H9 (cell line): Measurements from ENCODE around the gene FAM170B. TPM values are rescaled to one million over a fixed set of nuclear protein-coding genes. Genes with fewer than 3 reads are reported as not detected.

ENCODE experiments used
- DNase-seq: peaks from one replicate; pipeline ENCODE4 v3.0.0-alpha.2; 2017
- H2AFZ ChIP-seq: one replicate; pipeline ENCODE4 v1.6.1; 2013; ENCODE audit warnings: mild to moderate bottlenecking, low read length, control low read depth, moderate library complexity
- H2AK5ac ChIP-seq: 2 replicates; pipeline ENCODE4 v1.6.1; 2013; ENCODE audit warnings: low read length, control low read depth, mixed read lengths; ENCODE audit not compliant: insufficient read length
- H2BK120ac ChIP-seq: one replicate; pipeline ENCODE4 v1.6.1; 2013; ENCODE audit warnings: low read depth, mild to moderate bottlenecking, low read length, control low read depth, inconsistent platforms; ENCODE audit not compliant: poor library complexity, severe bottlenecking
- H2BK12ac ChIP-seq: 2 replicates; pipeline ENCODE4 v1.6.1; 2013; ENCODE audit warnings: low read length, control low read depth, mixed read lengths, low read depth; ENCODE audit not compliant: insufficient read length
- H2BK15ac ChIP-seq: 2 replicates; pipeline ENCODE4 v1.6.1; 2013; ENCODE audit warnings: low read depth, low read length, control low read depth
- H2BK20ac ChIP-seq: one replicate; pipeline ENCODE4 v1.6.1; 2013; ENCODE audit warnings: low read depth, mild to moderate bottlenecking, low read length, control low read depth, inconsistent platforms; ENCODE audit not compliant: poor library complexity, severe bottlenecking
- H2BK5ac ChIP-seq: 2 replicates; pipeline ENCODE4 v1.6.1; 2013; ENCODE audit warnings: low read length, control low read depth, mixed read lengths; ENCODE audit not compliant: insufficient read length
- H3K14ac ChIP-seq: 2 replicates; pipeline ENCODE4 v1.6.1; 2013; ENCODE audit warnings: low read length, control low read depth; ENCODE audit not compliant: insufficient read depth
- H3K18ac ChIP-seq: 2 replicates; pipeline ENCODE4 v1.6.1; 2013; ENCODE audit warnings: low read depth, mild to moderate bottlenecking, mixed read lengths, low read length, control low read depth; ENCODE audit not compliant: insufficient read length
- H3K23ac ChIP-seq: 2 replicates; pipeline ENCODE4 v1.6.1; 2013; ENCODE audit warnings: low read length, control low read depth, mixed read lengths, low read depth; ENCODE audit not compliant: insufficient read length
- H3K23me2 ChIP-seq: 2 replicates; pipeline ENCODE4 v1.6.1; 2013; ENCODE audit warnings: low read depth, mild to moderate bottlenecking, mixed read lengths, low read length, control low read depth; ENCODE audit not compliant: insufficient read length, poor library complexity, severe bottlenecking
- H3K27ac ChIP-seq: 2 replicates; pipeline ENCODE4 v1.5.1; 2013; ENCODE audit warnings: low read length, control low read depth, mixed read lengths, low read depth; ENCODE audit not compliant: insufficient read length
- H3K27me3 ChIP-seq: 2 replicates; pipeline ENCODE4 v1.6.1; 2013; ENCODE audit warnings: low read length, control low read depth, inconsistent platforms; ENCODE audit not compliant: insufficient read depth
- H3K4ac ChIP-seq: 2 replicates; pipeline ENCODE4 v1.6.1; 2013; ENCODE audit warnings: low read depth, mild to moderate bottlenecking, control low read depth, inconsistent platforms, low read length, moderate library complexity
- H3K4me1 ChIP-seq: 2 replicates; pipeline ENCODE4 v1.6.1; 2013; ENCODE audit warnings: low read length, control low read depth, inconsistent platforms; ENCODE audit not compliant: insufficient read depth
- H3K4me2 ChIP-seq: 2 replicates; pipeline ENCODE4 v1.6.1; 2013; ENCODE audit warnings: low read length, control low read depth, mixed read lengths; ENCODE audit not compliant: insufficient read length, insufficient read depth
- H3K56ac ChIP-seq: 2 replicates; pipeline ENCODE4 v1.6.1; 2013; ENCODE audit warnings: low read depth, mild to moderate bottlenecking, mixed read lengths, low read length, control low read depth; ENCODE audit not compliant: insufficient read length
- H3K79me1 ChIP-seq: 2 replicates; pipeline ENCODE4 v1.6.1; 2013; ENCODE audit warnings: low read depth, mild to moderate bottlenecking, moderate library complexity, low read length, control low read depth, inconsistent platforms; ENCODE audit not compliant: insufficient read depth, poor library complexity, severe bottlenecking
- H3K79me2 ChIP-seq: 2 replicates; pipeline ENCODE4 v1.6.1; 2013; ENCODE audit warnings: low read length, control low read depth, inconsistent platforms; ENCODE audit not compliant: insufficient read depth
- H3K9ac ChIP-seq: 2 replicates; pipeline ENCODE4 v1.6.1; 2013; ENCODE audit warnings: low read length, control low read depth, mixed read lengths; ENCODE audit not compliant: insufficient read length; ENCODE audit errors: extremely low read depth
- H3K9me3 ChIP-seq: one replicate; pipeline ENCODE4 v1.6.1; 2013; ENCODE audit warnings: low read depth, low read length, inconsistent platforms; ENCODE audit not compliant: control insufficient read depth
- H3T11ph ChIP-seq: one replicate; pipeline ENCODE4 v1.6.1; 2013; ENCODE audit warnings: mild to moderate bottlenecking, low read length, control low read depth, inconsistent platforms
- H4K20me1 ChIP-seq: one replicate; pipeline ENCODE4 v1.6.1; 2013; ENCODE audit not compliant: control insufficient read depth, insufficient read length, insufficient read depth
- H4K5ac ChIP-seq: 2 replicates; pipeline ENCODE4 v1.6.1; 2013; ENCODE audit warnings: low read depth, mild to moderate bottlenecking, mixed read lengths, low read length, control low read depth; ENCODE audit not compliant: insufficient read length
- H4K8ac ChIP-seq: replicated peaks from 2 replicates; pipeline ENCODE4 v1.6.1; 2013; ENCODE audit warnings: low read length, control low read depth, mixed read lengths, low read depth; ENCODE audit not compliant: insufficient read length
- H4K91ac ChIP-seq: 2 replicates; pipeline ENCODE4 v1.6.1; 2013; ENCODE audit warnings: low read depth, mild to moderate bottlenecking, moderate library complexity, mixed read lengths, low read length, control low read depth; ENCODE audit not compliant: insufficient read length
- H3K27ac Mint-ChIP-seq, 3 experiments: 2 replicates in 2 of 3; 3 replicates in 1 of 3; pipeline ENCODE4 v1.8.0; 2020 to 2021; ENCODE audit warnings: mixed read lengths in 3 of 3, mild to moderate bottlenecking in 1 of 3, moderate library complexity in 1 of 3
- H3K27me3 Mint-ChIP-seq: 2 replicates; pipeline ENCODE4 v1.8.0; 2021; ENCODE audit warnings: low read depth, mild to moderate bottlenecking, moderate library complexity, mixed read lengths
- H3K36me3 Mint-ChIP-seq, 3 experiments: 2 replicates in 2 of 3; 3 replicates in 1 of 3; pipeline ENCODE4 v1.8.0; 2020 to 2021; ENCODE audit warnings: low read depth in 3 of 3, mixed read lengths in 3 of 3; ENCODE audit not compliant: insufficient read depth in 1 of 3
- H3K4me1 Mint-ChIP-seq, 2 experiments: 2 replicates each; pipeline ENCODE4 v1.8.0; 2020; ENCODE audit warnings: mixed read lengths in 2 of 2
- H3K4me3 Mint-ChIP-seq, 2 experiments: 2 replicates in 1 of 2; 3 replicates in 1 of 2; pipeline ENCODE4 v1.8.0; 2020 to 2021; ENCODE audit warnings: mild to moderate bottlenecking in 2 of 2, mixed read lengths in 2 of 2, moderate library complexity in 1 of 2
- H3K9me3 Mint-ChIP-seq, 2 experiments: 2 replicates in 1 of 2; 3 replicates in 1 of 2; pipeline ENCODE4 v1.8.0; 2020; ENCODE audit warnings: mild to moderate bottlenecking in 2 of 2, mixed read lengths in 2 of 2, moderate library complexity in 1 of 2
- WGBS: extraction: QIAGEN DNeasy Blood & Tissue Kit; methylation state at CpG from one replicate; pipeline ENCODE4 v1.1.7; 2013; ENCODE audit warnings: missing lambda C conversion rate, low lambda C conversion rate, mixed read lengths; ENCODE audit not compliant: insufficient read length; ENCODE audit errors: extremely low coverage; 5-methylcytosine and 5-hydroxymethylcytosine counted together
- total RNA-seq: library from RNA; stranded (reverse); gene quantifications from 2 replicates; pipeline ENCODE4 v1.2.1, GENCODE V29; 2021
- TF ChIP-seq, protein P1 (sequence below): fragments of 200-600 bp; sonication (generic); conservative IDR thresholded peaks from 3 replicates; pipeline ENCODE4 v1.8.0; 2021; ENCODE audit warnings: antibody characterized with exemption, mild to moderate bottlenecking

FAM170B gene
- total RNA-seq, 1 experiment from 2014 or later, result not detected

GRCh38 chr10:49118430-49119074 is 15.3 kb downstream of the FAM170B start:
- Histone ChIP-seq H2AK5ac (no peak overlapping the region), H3K14ac (no peak overlapping the region), H3K27me3 (no peaks in the 10 kb centered on the region; the same call in 1 of the 2 replicates), H3K9me3 (no peaks in the 10 kb centered on the region), H2BK120ac (no peak overlapping the region), H3K4me1 (no peaks in the 10 kb centered on the region), H3T11ph (no peak overlapping the region), H2BK5ac (no peak overlapping the region), H3K79me2 (no peaks in the 10 kb centered on the region), H3K27ac (no peak overlapping the region), H4K91ac (no peak overlapping the region), H3K18ac (no peak overlapping the region), H2BK15ac (no peak overlapping the region), H3K9ac (no peak overlapping the region), H3K23me2 (peaks cover 5% of the 10 kb centered on the region), H2BK12ac (no peak overlapping the region), H3K4me2 (no peak overlapping the region), H2AFZ (no peak overlapping the region), H4K20me1 (no peaks in the 10 kb centered on the region), H3K4ac (no peak overlapping the region), H2BK20ac (no peak overlapping the region), H3K23ac (no peak overlapping the region), H3K79me1 (no peaks in the 10 kb centered on the region), H3K56ac (no peak overlapping the region), H4K5ac (no peak overlapping the region), H4K8ac (no peak overlapping the region)
- Mint-ChIP-seq H3K4me1 (peaks cover 3 to 4% of the 10 kb centered on the region in 2 experiments; a peak in 1 of 4 replicates), H3K36me3 (no peaks in the 10 kb centered on the region), H3K9me3 (no peaks in the 10 kb centered on the region; a peak in 1 of 5 replicates), H3K4me3 (no peak overlapping the region), H3K27ac (peak overlapping the region in 1 of 3 experiments; percentile 14; a peak in 1 of 7 replicates), H3K27me3 (peaks cover 37% of the 10 kb centered on the region)
- DNase-seq, result no peak
- TF ChIP-seq, protein P1, sequence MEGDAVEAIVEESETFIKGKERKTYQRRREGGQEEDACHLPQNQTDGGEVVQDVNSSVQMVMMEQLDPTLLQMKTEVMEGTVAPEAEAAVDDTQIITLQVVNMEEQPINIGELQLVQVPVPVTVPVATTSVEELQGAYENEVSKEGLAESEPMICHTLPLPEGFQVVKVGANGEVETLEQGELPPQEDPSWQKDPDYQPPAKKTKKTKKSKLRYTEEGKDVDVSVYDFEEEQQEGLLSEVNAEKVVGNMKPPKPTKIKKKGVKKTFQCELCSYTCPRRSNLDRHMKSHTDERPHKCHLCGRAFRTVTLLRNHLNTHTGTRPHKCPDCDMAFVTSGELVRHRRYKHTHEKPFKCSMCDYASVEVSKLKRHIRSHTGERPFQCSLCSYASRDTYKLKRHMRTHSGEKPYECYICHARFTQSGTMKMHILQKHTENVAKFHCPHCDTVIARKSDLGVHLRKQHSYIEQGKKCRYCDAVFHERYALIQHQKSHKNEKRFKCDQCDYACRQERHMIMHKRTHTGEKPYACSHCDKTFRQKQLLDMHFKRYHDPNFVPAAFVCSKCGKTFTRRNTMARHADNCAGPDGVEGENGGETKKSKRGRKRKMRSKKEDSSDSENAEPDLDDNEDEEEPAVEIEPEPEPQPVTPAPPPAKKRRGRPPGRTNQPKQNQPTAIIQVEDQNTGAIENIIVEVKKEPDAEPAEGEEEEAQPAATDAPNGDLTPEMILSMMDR, result no peak
- WGBS, result no CpG with 5 or more reads among the region's 6 CpGs
